WI38 (cell line): ENCODE data around the gene MYO1C.

Experiments
- H3K4me3 ChIP-seq: 2 replicates; pipeline ENCODE4 v1.5.1; 2011; ENCODE audit warnings: low read depth, mild to moderate bottlenecking, control low read depth, low read length
- TF ChIP-seq, protein P1 (sequence below): IDR thresholded peaks from 2 replicates; pipeline ENCODE4 v1.5.1; 2012; ENCODE audit warnings: low read depth, mild to moderate bottlenecking, control low read depth, low read length

MYO1C gene

DNA sequence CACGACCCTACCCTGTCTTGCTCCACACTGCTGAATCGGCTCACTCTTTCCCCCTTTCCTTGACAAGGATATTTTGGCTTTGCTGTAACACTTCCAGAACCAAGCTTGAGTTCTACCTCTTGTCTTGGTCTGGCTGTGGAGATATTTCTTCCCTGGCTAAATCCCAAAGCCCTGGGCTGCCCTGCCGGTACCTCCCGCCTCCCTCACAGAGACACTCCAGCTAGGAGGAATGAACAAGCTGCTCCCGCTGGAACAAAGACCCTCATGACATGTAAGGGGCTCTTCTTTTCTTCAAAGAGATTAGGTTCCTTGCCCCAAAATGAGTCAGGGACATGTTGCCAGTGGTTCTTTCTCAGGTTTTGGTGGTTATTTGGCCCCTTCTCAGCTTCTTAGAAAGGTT, 13.1 kb upstream of the MYO1C start:
- TF ChIP-seq, protein P1, sequence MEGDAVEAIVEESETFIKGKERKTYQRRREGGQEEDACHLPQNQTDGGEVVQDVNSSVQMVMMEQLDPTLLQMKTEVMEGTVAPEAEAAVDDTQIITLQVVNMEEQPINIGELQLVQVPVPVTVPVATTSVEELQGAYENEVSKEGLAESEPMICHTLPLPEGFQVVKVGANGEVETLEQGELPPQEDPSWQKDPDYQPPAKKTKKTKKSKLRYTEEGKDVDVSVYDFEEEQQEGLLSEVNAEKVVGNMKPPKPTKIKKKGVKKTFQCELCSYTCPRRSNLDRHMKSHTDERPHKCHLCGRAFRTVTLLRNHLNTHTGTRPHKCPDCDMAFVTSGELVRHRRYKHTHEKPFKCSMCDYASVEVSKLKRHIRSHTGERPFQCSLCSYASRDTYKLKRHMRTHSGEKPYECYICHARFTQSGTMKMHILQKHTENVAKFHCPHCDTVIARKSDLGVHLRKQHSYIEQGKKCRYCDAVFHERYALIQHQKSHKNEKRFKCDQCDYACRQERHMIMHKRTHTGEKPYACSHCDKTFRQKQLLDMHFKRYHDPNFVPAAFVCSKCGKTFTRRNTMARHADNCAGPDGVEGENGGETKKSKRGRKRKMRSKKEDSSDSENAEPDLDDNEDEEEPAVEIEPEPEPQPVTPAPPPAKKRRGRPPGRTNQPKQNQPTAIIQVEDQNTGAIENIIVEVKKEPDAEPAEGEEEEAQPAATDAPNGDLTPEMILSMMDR, result no peak
- H3K4me3 ChIP-seq, result no peak overlapping the region

GRCh38 chr17:1504866-1505265, 12.4 kb upstream of the MYO1C start:
- H3K4me3 ChIP-seq, result no peak overlapping the region
- TF ChIP-seq, protein P1, result no peak

DNA sequence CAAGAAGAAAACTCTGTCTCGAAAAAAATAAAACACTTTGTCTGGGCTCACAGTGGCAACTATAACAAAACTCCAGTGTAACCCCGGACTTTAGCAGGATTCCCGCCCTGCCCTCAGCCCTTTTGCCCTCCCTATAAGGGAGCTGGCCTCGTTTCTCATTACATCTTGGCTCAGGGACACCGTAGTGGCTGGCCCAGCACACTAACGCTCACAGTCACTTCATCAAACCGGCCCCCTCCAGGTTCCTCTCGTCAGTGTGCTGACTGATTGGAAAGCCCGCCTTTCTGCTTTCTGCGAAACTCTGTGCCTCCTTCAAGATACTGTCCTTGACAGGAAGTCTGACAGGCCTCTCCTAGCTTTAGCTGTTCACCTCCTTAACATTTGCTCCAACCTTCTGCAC, 11.2 kb upstream of the MYO1C start:
- TF ChIP-seq, protein P1, result no peak
- no peak overlapping the region for H3K4me3 ChIP-seq

GRCh38 chr17:1498869-1499268, 6.4 kb upstream of the MYO1C start:
- TF ChIP-seq, protein P1, result no peak
- H3K4me3 ChIP-seq, result no peak overlapping the region

DNA sequence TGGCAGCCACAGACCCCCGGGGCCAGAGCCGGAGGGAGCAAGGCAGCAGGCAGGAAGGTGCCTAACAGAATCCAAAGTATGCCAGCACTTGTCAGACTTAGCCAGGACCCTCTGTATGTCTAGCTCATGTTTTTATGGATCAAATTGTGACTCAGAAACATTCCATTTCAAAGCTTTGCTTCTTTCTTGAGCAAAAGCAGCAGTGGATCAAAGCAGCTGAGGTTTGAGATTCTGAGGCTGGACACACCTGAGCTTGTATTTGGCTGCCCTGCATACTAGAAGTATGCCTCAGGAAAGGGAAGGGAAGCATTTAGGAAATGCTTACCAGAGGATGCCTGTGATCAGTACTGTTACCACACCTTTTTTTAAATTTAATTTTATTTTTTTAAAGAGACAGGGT, 5.7 kb upstream of the MYO1C start:
- TF ChIP-seq, protein P1, result no peak
- H3K4me3 ChIP-seq, result no peak overlapping the region

GRCh38 chr17:1497831-1498230, 5.3 kb upstream of the MYO1C start:
- TF ChIP-seq, protein P1, result no peak
- H3K4me3 ChIP-seq, result no peak overlapping the region

- TF ChIP-seq, protein P1, result no peak
- no peak overlapping the region for H3K4me3 ChIP-seq
Measured at GRCh38 chr17:1496869-1497268, 4.4 kb upstream of the MYO1C start.
